D721Med (cell line): ENCODE results near the gene THOP1.
"Not testable (repeated sequence)": the region's sequence is repeated elsewhere in the genome, so short reads cannot be mapped to it uniquely, and the experiment has no call there.

Experiments used
- DNase-seq: peaks from one replicate; pipeline ENCODE4 v3.0.0; 2011; ENCODE audit warnings: low spot score; ENCODE audit not compliant: insufficient read length
- FAIRE-seq: peaks from 2 replicates; lab custom pipeline; 2011; peaks lifted over from hg19 to GRCh38; lab: Jason Lieb, UNC
- CTCF ChIP-seq: IDR thresholded peaks from 2 replicates; pipeline ENCODE4 v1.5.1; 2012; ENCODE audit warnings: mild to moderate bottlenecking, control low read depth; ENCODE audit not compliant: insufficient read depth; ENCODE audit errors: missing control alignments

The THOP1 gene

GRCh38 chr19:2815923-2816322 is 30.6 kb downstream of the THOP1 start:
- FAIRE-seq, result no peak

DNA sequence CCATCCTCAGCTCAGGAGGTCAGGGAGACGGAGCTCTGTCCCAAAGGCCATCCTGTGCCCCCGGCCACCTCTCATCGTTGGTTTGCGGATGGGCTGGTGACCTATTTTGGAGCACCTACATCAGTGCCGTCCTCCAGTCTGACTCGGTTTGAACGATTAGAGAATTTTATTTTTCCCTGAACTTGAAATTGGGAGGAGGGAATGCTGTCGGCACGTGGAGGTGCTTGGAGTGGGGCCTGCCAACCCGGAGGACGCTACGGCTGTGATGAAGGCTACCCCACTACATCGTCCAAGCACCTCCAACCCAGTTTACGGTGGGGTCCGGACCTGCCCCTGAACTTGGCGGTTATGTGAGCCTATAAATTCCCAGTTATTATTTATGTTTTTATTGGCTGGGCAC is 31.3 kb downstream of the THOP1 start:
- DNase-seq (no peak), FAIRE-seq (no peak)
- TF ChIP-seq CTCF, result no peak

More at GRCh38 chr19:2815923-2816322, 30.6 kb downstream of the THOP1 start:
- no peak for TF ChIP-seq CTCF
- no peak for DNase-seq

DNA sequence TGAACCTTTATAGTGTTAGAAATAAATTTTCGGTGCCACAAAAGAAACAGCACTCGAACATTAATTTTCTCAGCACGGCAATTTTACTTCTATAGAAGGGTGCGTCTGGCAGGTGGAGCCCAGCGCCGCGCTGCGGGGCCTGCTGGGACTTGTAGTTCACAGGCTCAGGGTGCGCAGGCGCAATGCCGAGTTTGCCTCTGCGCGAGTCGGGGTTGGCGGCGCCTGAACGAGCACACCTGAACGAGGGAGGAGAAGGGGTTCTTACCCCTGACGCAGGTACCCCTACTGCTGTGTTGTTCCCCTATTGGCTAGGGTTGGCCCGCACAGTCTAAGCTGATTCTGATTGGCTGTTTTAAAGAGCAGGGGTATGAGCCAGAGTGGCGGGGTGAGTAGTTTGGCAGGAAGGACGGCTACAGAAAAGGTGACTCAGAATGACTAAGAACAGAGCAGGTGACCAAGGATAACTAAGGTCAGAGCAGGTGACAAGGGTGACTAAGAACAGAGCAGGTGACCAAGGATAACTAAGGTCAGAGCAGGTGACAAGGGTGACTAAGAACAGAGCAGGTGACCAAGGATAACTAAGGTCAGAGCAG is 32.0 kb downstream of the THOP1 start:
- FAIRE-seq, DNase-seq: not testable (repeated sequence)

GRCh38 chr19:2819540-2820111 is 34.3 kb downstream of the THOP1 start, which contains the start of gene ZNF554:
Gene ZNF554 (plus strand): TSS chr19:2819868. CDS start chr19:2820072, 204 bp downstream.
- DNase-seq (peak; percentile 96), FAIRE-seq (no peak)
- TF ChIP-seq CTCF, result peak; percentile 68

DNA sequence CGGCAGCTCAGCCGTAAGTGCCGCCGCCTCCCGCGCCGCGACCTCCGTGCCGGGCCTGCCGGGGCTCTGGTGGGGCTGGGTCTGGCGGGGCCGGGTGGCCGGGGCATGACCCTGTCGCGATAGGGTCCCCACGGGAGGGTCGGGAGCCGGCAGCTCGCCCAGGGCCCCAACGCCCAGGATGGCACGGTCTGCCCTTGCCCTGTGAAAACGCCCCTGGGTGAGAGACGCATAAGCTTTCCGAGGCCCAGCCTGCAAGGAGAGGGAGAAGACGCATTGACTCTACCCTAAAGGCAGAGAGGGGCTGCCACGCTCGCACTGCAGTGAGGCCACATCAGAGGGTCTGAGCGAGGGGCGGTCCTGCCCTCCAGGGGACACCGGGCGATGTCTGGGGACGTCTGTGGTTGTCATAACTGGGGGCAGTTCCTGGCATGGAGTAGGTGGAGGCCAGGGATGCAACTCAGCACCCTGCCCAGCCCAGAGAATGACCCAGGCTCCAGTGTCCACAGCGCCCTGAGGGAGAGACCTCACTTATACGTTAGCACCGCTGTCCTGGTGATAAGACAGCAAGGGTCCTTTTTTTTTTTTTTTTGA is 34.9 kb downstream of the THOP1 start:
- FAIRE-seq (no peak), DNase-seq (peak; percentile 14)
- no peak for TF ChIP-seq CTCF

DNA sequence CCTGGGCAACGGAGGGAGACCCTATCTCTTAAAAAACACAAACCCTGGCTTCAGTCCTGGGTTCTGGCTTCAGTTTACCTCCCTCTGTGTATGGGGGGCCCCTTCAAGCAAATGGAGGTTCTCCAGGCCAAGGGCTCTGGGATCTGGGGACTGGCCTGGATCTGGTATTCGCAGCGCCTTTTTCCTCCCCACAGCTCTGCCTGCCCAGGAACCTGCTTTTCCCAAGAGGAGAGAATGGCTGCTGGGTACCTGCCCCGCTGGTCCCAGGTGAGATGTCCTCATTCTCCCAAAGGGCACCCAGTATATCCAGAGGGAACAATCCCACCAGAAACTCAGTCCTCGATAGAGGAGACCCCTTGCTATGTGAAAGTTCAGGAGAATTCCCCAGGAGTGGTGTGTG is 37.5 kb downstream of the THOP1 start:
- no peak for FAIRE-seq
- no peak for TF ChIP-seq CTCF
- DNase-seq, result no peak

DNA sequence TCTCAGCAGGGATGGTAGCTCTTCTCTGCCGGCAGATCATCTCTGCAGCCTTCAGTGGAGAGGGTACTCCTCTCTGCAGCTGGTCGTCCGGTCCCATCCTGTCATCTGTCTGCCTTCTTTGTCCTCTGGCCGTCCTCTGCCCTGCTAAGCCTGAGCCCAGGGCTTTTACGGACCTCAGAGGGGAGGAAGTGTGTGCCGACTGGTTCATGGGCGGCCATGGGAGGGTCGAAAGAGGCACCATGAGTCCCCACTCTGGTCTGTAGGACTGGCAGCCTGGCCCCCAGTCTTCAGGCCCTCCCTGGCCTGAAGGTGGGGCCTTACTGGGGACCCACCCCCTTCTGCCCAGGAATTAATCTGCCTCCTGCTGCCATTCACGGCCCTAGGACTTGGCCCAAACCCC is 38.3 kb downstream of the THOP1 start:
- FAIRE-seq (no peak), DNase-seq (no peak)
- no peak for TF ChIP-seq CTCF
